Keratinocyte (primary cell): ENCODE results near the gene CHL1.

Experiments
- CTCF ChIP-seq, 3 experiments: IDR thresholded peaks in 1 of 3; conservative IDR thresholded peaks in 1 of 3; optimal IDR thresholded peaks in 1 of 3; 2 replicates in 2 of 3; 3 replicates in 1 of 3; pipeline versions ENCODE3 to v1.5.1; 2011; ENCODE audit warnings: low read length in 3 of 3, mild to moderate bottlenecking in 3 of 3, moderate library complexity in 2 of 3, control low read depth in 1 of 3, inconsistent platforms in 1 of 3; ENCODE audit not compliant: insufficient read depth in 2 of 3; ENCODE audit errors: extremely low read depth in 1 of 3
- EZH2 ChIP-seq: IDR thresholded peaks from one replicate; pipeline ENCODE4 v1.6.1; 2012; ENCODE audit warnings: inconsistent platforms, mild to moderate bottlenecking, low read length, moderate library complexity

DNA sequence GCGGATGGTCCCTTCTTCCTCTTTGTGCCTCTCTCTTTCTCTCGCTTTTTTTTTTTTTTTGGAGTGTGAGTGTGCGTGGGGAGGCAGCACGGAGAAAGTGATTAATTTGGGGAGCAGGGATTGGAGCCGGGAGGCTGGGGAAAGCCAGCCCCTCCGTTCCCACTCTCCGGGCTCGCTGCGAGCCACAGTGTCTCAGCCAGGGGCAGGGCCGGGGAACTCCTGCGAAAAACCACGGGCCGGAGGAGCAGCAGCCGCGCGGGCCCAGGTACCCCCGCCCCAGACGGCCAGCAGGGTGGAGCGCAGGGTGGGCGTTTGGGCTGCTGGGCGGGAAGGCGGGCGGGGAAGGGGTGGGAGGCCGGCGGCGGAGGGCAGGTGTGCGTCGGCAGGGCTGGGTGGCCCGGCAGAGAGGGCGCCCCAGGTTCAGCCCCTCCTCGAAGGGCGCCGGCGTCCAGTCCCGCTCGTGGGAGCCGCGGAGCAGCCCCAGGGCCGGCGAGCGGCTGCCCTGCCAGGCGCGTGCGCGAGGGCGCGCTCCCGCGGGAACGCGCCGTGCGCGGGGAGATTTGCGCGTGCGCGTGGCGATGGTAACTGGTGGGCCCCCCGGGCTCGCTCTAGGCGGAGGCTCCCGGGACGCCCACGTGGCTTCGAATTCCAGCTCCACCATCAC is 1.4 kb downstream of the CHL1 start:
- TF ChIP-seq EZH2 (peak; percentile 7), CTCF (optimal IDR thresholded peaks at IDR 0.05 in 1 of 3, IDR thresholded peaks at IDR 0.05 in 1 of 3, conservative IDR thresholded peaks at IDR 0.05 in 1 of 3; ENCODE audit: extremely low read depth in 1 of 3, insufficient read depth in 2 of 3, low read length in 3 of 3) (no peak)
